ENCODE measurements around the gene FAM120AOS.

The FAM120AOS gene

DNA sequence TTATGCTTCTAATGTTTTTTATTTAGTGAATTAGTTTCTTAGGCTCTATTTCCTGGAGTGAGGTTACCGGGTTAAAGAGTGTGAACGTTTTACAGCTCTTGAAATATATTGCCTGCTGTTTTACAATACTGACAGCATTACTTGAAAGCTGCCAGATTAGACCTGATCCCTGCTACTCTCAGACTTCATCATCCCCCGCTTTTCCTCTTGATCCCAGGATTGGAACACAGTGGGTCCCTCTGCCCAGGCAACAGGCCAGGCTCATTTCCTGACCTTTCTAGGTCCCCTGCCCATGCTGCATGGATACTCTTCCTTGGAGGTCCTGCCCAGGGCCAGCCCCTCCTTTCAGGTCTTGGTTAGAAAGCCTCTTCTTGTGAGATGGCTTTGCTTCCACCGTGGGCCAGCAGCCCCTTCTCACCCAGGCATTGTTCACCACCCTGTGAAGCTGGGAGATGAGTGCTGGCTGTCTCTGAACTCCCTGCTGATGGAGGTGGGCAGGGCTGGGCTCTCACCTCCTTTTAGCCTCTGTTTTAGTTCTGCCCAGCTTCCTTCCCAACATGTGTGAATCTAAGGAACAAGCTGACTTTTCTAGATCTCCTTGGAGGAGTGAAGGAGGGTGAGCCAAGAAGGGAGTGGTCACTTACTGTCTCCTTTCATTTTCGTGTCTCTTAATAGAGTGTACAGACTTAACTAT is 15.5 kb upstream of the FAM120AOS start:
- TF ChIP-seq, protein P1, sequence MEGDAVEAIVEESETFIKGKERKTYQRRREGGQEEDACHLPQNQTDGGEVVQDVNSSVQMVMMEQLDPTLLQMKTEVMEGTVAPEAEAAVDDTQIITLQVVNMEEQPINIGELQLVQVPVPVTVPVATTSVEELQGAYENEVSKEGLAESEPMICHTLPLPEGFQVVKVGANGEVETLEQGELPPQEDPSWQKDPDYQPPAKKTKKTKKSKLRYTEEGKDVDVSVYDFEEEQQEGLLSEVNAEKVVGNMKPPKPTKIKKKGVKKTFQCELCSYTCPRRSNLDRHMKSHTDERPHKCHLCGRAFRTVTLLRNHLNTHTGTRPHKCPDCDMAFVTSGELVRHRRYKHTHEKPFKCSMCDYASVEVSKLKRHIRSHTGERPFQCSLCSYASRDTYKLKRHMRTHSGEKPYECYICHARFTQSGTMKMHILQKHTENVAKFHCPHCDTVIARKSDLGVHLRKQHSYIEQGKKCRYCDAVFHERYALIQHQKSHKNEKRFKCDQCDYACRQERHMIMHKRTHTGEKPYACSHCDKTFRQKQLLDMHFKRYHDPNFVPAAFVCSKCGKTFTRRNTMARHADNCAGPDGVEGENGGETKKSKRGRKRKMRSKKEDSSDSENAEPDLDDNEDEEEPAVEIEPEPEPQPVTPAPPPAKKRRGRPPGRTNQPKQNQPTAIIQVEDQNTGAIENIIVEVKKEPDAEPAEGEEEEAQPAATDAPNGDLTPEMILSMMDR (IDR thresholded peaks at IDR 0.05) = no peak
- Histone ChIP-seq H3K27ac (peak overlapping the region in 1 of 2 donors; percentile 39), H3K4me3 (peak overlapping the region; percentile 21)
- DNase-seq (ENCODE audit: low spot score) = no peak

DNA sequence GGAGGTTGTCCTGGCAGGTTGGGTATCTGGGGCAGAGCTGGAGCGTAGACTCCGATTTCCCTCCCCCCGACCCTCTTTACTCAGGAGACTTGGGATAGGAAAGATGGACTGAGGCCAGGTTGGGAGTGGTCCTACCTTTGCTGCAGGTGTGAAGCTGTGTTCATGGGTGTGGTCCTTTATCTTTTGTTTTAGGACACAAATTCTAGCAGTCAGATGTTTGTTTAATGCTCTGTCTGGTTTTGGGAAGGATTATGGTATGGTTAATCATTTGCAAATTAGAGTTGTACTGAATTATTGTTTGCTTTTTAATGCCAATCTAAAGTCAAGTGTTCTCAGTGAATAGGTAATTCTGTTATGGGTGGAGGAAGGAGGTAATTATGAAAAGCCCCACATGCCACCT is 14.1 kb upstream of the FAM120AOS start:
- Histone ChIP-seq H3K4me3 (no peak overlapping the region), H3K27ac (no peak overlapping the region)
- TF ChIP-seq, protein P1 (IDR thresholded peaks at IDR 0.05) = no peak
- DNase-seq (ENCODE audit: low spot score) = no peak

DNA sequence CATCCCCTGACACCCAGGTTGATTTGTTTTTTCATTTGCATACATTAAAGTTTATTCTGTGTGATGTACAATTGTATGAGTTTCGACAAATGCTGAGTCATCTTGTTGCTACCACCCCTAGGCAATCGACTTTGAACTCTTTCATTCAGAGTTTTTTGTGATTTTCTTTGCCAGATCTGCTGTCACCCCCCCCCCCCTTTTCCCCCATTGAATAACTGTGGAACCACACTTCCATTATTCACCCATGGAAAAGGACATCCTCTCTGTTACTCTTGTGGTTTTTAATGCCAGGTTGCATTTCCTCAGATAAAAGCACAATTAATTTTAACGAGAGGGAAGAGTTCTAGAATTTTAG is 13.7 kb upstream of the FAM120AOS start:
- DNase-seq (ENCODE audit: low spot score) = no peak
- TF ChIP-seq, protein P1 (IDR thresholded peaks at IDR 0.05) = no peak
- Histone ChIP-seq H3K4me3 (no peak overlapping the region), H3K27ac (no peak overlapping the region)

DNA sequence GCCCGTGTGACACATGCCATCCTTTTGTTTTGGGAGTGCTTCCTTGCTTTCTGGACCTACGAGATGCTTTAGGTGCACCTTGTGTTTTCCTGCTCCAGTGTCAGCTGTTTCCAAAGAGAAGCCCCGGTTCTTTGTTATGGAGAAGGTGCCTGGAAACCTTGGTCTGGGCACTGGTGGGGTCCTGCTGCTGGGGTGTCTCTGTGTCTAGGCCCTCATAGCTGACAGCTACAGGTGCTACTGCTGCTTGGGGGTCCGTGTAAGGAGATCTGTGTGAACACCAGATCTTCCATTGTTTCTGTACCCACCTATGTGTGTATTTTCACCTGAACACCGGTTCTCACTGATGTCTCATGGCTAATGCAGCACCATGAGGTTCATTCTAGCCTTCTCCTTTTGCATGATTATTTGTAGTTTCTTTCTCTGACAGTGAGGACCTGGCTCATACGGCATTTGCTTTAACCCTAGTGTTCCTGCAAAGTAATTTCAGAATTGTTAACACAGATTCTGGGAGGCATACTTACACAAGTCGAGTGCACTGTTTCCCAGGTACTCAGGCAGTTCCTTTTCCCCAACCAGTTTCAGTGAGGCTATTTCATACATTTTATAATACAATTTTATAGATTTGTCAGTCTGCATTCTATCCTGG is 13.2 kb upstream of the FAM120AOS start:
- Histone ChIP-seq H3K27ac (no peak overlapping the region), H3K4me3 (no peak overlapping the region)
- no peak for DNase-seq (ENCODE audit: low spot score)
- TF ChIP-seq, protein P1 (IDR thresholded peaks at IDR 0.05) = no peak

DNA sequence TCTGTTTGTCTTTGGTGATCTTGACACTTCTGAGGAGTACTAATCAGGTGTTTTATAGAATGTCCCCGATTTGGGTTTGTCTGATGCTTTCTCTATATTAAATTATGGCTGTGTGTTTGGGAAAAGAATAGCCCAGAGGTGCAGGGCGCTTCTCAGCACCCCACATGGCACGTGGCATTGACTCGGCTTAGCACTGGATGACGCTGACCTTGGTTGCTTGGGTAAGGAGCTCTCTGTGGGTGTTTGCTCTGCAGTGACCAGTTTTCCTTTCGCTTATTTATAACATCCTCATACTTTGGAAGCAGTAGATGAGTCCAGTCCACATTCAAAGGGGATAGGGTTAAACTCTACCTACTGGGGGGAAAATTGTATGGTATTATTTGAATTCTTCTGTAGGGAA is 12.5 kb upstream of the FAM120AOS start:
- no peak for DNase-seq (ENCODE audit: low spot score)
- TF ChIP-seq, protein P1 (IDR thresholded peaks at IDR 0.05) = no peak
- Histone ChIP-seq H3K27ac (no peak overlapping the region), H3K4me3 (no peak overlapping the region)

DNA sequence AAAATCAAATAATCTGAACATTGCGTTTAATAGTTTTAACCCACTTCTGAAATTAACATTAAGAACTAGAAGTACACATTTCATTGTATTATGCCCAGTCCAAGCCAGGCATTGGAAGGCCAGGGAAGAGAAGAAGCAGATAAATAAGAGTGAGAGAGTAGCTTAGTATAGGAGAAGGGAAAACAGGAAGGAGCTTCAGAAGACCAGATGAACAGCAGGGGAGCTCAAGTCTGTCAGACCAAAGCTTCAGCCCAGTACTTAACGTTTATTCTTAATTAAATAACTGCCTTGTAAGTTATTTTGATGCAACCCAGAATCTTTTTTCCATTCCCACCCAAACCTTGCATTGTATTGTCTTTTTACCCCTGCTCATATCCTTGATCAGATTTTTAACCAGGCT is 11.5 kb upstream of the FAM120AOS start:
- Histone ChIP-seq H3K4me3 (no peak overlapping the region), H3K27ac (no peak overlapping the region)
- TF ChIP-seq, protein P1 (IDR thresholded peaks at IDR 0.05) = no peak
- no peak for DNase-seq (ENCODE audit: low spot score)

DNA sequence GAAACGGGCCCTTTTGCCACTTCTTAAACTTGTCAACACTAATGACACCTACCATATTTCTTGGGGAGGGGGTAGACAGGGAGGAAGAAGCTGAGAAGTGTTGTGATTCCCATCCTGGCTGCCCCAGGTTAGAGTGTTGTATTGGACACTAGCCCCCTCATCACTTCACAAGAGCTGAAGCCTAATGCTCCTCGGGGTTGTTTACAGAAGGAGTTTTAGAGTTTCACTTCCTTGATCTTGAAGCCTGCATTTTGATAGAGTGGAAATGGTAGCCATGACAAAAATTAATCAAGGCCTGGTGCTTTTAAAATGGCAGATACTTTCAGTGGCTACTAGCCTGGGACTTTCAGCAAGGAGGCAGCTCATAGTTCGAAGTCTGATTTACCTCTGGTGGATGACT is 11.0 kb upstream of the FAM120AOS start:
- H3K27ac ChIP-seq = no peak overlapping the region
- H3K4me3 ChIP-seq = no peak overlapping the region
- DNase-seq (ENCODE audit: low spot score) = no peak
- TF ChIP-seq, protein P1 (IDR thresholded peaks at IDR 0.05) = no peak
